IPS-18c (cell line): ENCODE measurements around the gene CXXC4.

Experiments
- H3K4me3 ChIP-seq: 2 replicates; pipeline ENCODE4 v1.7.0; 2013; ENCODE audit warnings: low read depth, mild to moderate bottlenecking, low read length, moderate library complexity; ENCODE audit not compliant: insufficient read depth
- H3K9me3 ChIP-seq: one replicate; pipeline ENCODE4 v1.6.1; 2013; ENCODE audit warnings: mild to moderate bottlenecking, low read length, moderate library complexity; ENCODE audit not compliant: control insufficient read depth, insufficient read depth

CXXC4 gene

GRCh38 chr4:104491481-104492182 lies 3.1 kb downstream of the CXXC4 start:
- H3K4me3 ChIP-seq = peak overlapping the region; percentile 62
- H3K9me3 ChIP-seq = no peaks in the 10 kb centered on the region

GRCh38 chr4:104490770-104491480 lies 3.8 kb downstream of the CXXC4 start:
- no peaks in the 10 kb centered on the region for H3K9me3 ChIP-seq
- peak overlapping the region; percentile 79 for H3K4me3 ChIP-seq

- peak overlapping the region; percentile 79 for H3K4me3 ChIP-seq
- no peaks in the 10 kb centered on the region for H3K9me3 ChIP-seq
Measured at GRCh38 chr4:104490096-104490769, 4.5 kb downstream of the CXXC4 start.

- Histone ChIP-seq H3K9me3 (no peaks in the 10 kb centered on the region), H3K4me3 (no peak overlapping the region)
Measured at GRCh38 chr4:104489731-104490095, 5.0 kb downstream of the CXXC4 start.

- no peaks in the 10 kb centered on the region for H3K9me3 ChIP-seq
- no peak overlapping the region for H3K4me3 ChIP-seq
Measured at GRCh38 chr4:104488151-104488550, 6.5 kb downstream of the CXXC4 start.

GRCh38 chr4:104486716-104487504 lies 7.8 kb downstream of the CXXC4 start:
- no peak overlapping the region for H3K4me3 ChIP-seq
- H3K9me3 ChIP-seq = no peaks in the 10 kb centered on the region

GRCh38 chr4:104475652-104476051 lies 19.0 kb downstream of the CXXC4 start:
- no peak overlapping the region for H3K4me3 ChIP-seq
- no peaks in the 10 kb centered on the region for H3K9me3 ChIP-seq

GRCh38 chr4:104472766-104473165 lies 21.9 kb downstream of the CXXC4 start:
- Histone ChIP-seq H3K4me3 (no peak overlapping the region), H3K9me3 (no peaks in the 10 kb centered on the region)

GRCh38 chr4:104470770-104471169 lies 23.9 kb downstream of the CXXC4 start:
- Histone ChIP-seq H3K9me3 (no peaks in the 10 kb centered on the region), H3K4me3 (no peak overlapping the region)

GRCh38 chr4:104469794-104470193 lies 24.9 kb downstream of the CXXC4 start:
- Histone ChIP-seq H3K9me3 (no peaks in the 10 kb centered on the region), H3K4me3 (no peak overlapping the region)

- no peak overlapping the region for H3K4me3 ChIP-seq
- H3K9me3 ChIP-seq = no peaks in the 10 kb centered on the region
Measured at GRCh38 chr4:104465619-104466018, 29.1 kb downstream of the CXXC4 start.

- Histone ChIP-seq H3K9me3 (no peaks in the 10 kb centered on the region), H3K4me3 (no peak overlapping the region)
Measured at GRCh38 chr4:104465201-104465600, 29.5 kb downstream of the CXXC4 start.

- H3K4me3 ChIP-seq = no peak overlapping the region
- H3K9me3 ChIP-seq = no peaks in the 10 kb centered on the region
Measured at GRCh38 chr4:104462641-104463040, 32.1 kb downstream of the CXXC4 start.

- Histone ChIP-seq H3K4me3 (no peak overlapping the region), H3K9me3 (no peaks in the 10 kb centered on the region)
Measured at GRCh38 chr4:104457308-104457981, 37.2 kb downstream of the CXXC4 start.

GRCh38 chr4:104451573-104451972 lies 43.1 kb downstream of the CXXC4 start:
- H3K9me3 ChIP-seq = no peaks in the 10 kb centered on the region
- no peak overlapping the region for H3K4me3 ChIP-seq

- Histone ChIP-seq H3K4me3 (no peak overlapping the region), H3K9me3 (no peaks in the 10 kb centered on the region)
Measured at GRCh38 chr4:104449537-104449936, 45.2 kb downstream of the CXXC4 start.

GRCh38 chr4:104447294-104447693 lies 47.4 kb downstream of the CXXC4 start:
- Histone ChIP-seq H3K9me3 (no peaks in the 10 kb centered on the region), H3K4me3 (no peak overlapping the region)
